Fibroblast of mammary gland (primary cell): Measurements from ENCODE around the gene TAAR2.
"Not testable (repeated sequence)": the region's sequence is repeated elsewhere in the genome, so short reads cannot be mapped to it uniquely, and the experiment has no call there.

Experiments
- DNase-seq: peaks from one replicate; pipeline ENCODE4 v3.0.0-alpha.2; 2010; ENCODE audit warnings: low read depth
- H3K4me3 ChIP-seq: 2 replicates; pipeline ENCODE4 v1.5.1; 2011; ENCODE audit warnings: low read depth, mild to moderate bottlenecking, low read length, moderate library complexity; ENCODE audit not compliant: control insufficient read depth
- TF ChIP-seq, protein P1 (sequence below): conservative IDR thresholded peaks from 2 replicates; pipeline ENCODE4 v1.5.1; 2011; ENCODE audit warnings: low read depth, low read length, inconsistent platforms; ENCODE audit not compliant: control insufficient read depth, insufficient read depth

The TAAR2 gene

GRCh38 chr6:132614554-132614953, 9.5 kb downstream of the TAAR2 start:
- DNase-seq: no peak
- no peak overlapping the region for H3K4me3 ChIP-seq
- TF ChIP-seq, protein P1, sequence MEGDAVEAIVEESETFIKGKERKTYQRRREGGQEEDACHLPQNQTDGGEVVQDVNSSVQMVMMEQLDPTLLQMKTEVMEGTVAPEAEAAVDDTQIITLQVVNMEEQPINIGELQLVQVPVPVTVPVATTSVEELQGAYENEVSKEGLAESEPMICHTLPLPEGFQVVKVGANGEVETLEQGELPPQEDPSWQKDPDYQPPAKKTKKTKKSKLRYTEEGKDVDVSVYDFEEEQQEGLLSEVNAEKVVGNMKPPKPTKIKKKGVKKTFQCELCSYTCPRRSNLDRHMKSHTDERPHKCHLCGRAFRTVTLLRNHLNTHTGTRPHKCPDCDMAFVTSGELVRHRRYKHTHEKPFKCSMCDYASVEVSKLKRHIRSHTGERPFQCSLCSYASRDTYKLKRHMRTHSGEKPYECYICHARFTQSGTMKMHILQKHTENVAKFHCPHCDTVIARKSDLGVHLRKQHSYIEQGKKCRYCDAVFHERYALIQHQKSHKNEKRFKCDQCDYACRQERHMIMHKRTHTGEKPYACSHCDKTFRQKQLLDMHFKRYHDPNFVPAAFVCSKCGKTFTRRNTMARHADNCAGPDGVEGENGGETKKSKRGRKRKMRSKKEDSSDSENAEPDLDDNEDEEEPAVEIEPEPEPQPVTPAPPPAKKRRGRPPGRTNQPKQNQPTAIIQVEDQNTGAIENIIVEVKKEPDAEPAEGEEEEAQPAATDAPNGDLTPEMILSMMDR: no peak

DNA sequence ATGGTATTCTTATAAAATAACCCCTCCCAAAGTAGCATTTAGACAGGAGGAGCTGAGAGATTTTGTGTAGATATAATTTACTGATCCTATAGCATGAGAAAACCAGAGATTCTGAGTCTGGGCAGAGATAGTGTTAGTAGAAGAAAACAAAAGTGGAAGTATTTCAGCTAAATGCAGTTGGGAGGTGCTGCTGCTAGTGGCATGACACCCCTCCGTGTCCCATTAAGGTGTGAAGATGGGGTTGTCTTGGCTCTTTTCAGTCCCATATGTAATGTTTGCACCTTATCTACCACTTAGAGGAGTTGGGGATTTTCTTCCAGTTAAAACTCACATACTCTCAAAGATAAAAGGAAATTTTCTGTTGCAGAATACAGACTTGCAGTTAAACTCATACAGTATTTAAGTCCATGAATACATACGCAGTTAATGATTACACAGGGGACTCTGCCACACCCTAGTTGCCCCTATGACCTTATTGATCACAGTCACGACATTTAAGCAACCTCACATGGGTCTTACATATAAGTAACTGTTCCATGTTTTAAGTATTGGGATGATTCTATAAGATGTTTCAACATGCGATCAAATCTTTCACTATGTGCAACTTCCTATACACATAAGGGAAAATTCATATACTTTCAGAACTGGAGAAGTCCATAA, 11.5 kb downstream of the TAAR2 start:
- TF ChIP-seq, protein P1: no peak
- no peak for DNase-seq

DNA sequence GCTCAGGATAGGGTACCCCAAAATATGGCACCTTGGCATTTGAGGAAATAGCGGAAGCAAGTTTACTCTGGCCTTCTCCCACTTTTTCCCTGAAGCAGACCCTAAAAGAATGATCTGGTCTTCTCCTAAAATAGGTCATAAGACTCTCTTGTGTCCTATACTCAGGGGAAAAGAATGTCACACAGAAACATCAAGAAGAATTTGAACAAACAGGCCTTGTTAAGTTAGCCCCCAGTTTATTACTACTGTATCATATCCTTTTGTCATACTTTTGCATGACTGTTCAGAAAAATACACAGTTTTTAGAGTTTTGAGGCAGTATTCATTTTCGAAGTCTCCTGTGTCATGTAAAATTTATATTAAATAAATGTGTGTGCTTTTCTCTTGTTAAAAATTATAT, 12.5 kb downstream of the TAAR2 start:
- TF ChIP-seq, protein P1: no peak
- H3K4me3 ChIP-seq: no peak overlapping the region
- DNase-seq: no peak

More for the DNA sequence above, 11.5 kb downstream of the TAAR2 start:
- H3K4me3 ChIP-seq: no peak overlapping the region

GRCh38 chr6:132607544-132608233, 16.4 kb downstream of the TAAR2 start:
- TF ChIP-seq, protein P1: no peak
- H3K4me3 ChIP-seq: no peak overlapping the region
- no peak for DNase-seq

- TF ChIP-seq, protein P1: no peak
- H3K4me3 ChIP-seq: no peak overlapping the region
- no peak for DNase-seq
Measured at GRCh38 chr6:132604635-132605152, 19.4 kb downstream of the TAAR2 start.

DNA sequence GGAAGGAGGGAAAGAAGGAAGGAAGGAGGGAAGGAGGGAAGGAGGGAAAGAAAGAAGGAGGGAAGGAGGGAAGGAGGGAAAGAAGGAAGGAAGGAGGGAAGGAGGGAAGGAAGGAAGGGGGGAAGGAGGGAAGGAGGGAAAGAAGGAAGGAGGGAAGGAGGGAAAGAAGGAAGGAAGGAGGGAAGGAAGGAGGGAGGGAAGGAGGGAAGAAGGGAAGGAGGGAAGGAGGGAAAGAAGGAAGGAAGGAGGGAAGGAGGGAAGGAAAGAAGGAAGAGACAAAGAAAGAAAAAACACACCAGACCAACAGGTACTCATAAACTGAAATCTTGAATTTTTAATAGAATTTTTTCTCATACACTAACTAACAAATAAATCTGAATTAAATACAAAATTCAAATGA, 23.2 kb downstream of the TAAR2 start:
- not testable (repeated sequence) for DNase-seq, H3K4me3 ChIP-seq

GRCh38 chr6:132598473-132598872, 25.6 kb downstream of the TAAR2 start:
- no peak for DNase-seq
- no peak overlapping the region for H3K4me3 ChIP-seq
- TF ChIP-seq, protein P1: peak; percentile 29
